HG03558 (cell line): ENCODE results near the gene LIN28A.
"Not testable (repeated sequence)": the region's sequence is repeated elsewhere in the genome, so short reads cannot be mapped to it uniquely, and the experiment has no call there.

ENCODE experiments used
- ATAC-seq: cut with Tn5 transposase; IDR thresholded peaks from one replicate; pipeline ENCODE4 v1.9.1; 2021; ENCODE audit warnings: moderate number of reproducible peaks; ENCODE audit not compliant: unreplicated experiment; ENCODE audit errors: extremely low read depth

Gene LIN28A, protein sequence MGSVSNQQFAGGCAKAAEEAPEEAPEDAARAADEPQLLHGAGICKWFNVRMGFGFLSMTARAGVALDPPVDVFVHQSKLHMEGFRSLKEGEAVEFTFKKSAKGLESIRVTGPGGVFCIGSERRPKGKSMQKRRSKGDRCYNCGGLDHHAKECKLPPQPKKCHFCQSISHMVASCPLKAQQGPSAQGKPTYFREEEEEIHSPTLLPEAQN

GRCh38 chr1:26410706-26411623, at the start of gene LIN28A:
TSS of gene LIN28A (plus strand) at chr1:26410817. CDS start at chr1:26410892, 75 bp downstream.
- no peak for ATAC-seq

GRCh38 chr1:26361605-26362122, 49.0 kb upstream of the LIN28A start:
- no peak for ATAC-seq

DNA sequence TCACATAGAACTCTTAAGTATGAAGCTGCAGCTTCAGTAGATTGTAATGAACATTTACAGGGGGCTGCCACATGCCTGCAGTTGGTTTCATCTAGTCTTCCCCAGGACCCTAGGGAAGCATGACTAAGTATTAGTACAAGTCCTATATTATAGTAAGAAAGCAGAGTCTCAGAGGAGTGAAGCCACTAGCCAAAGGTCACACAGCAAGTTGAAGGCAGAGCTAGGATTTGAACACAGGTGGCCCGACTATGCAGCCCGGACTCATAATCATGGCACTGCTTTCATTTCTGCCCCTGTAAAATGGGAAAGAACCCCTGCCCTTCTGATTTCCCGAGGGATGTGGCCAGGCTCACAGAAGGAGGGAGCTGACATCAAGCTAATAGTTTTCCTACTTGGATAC, 48.3 kb upstream of the LIN28A start:
- no peak for ATAC-seq

GRCh38 chr1:26363549-26364448, 46.8 kb upstream of the LIN28A start:
- ATAC-seq = no peak

DNA sequence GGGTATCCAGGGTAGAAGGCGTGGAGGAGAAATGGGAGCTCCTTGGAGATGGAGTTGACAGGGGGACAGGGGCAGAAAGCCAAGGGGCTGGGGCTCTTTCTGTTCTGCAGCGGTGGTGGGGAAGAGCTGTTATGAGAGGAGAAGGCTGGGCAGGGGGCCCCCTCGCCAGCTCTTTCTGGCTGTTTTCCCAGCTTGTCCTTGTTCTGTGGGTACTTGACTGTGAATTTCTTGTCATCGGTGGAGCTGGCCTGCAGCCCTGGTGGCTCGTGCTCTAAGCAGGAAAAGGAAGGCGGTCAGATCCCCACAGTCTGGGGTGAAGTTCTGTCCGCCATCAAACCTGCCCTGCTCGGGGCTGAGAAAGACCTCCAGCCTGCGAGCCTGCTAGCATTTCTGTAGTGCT, 45.7 kb upstream of the LIN28A start:
- ATAC-seq = no peak

DNA sequence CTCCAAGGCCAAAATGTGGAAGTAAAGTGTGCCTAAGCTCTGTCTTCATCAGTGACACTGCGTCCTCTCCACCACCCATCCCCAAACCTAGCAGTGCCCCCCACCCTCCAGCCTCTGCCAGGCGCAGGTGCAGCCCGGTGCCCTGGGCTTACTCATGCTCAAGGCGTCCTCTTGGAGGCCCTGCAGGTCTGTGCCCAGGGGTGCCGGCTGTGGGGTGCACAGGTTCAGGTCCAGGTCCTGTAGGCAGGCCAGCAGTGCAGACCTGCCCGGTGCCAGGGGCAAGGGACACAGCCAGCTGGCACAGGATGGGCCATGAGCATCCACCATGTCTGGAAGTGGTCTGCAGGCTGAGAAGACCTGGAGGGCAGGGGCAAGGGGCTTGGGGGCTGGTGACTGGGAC, 43.2 kb upstream of the LIN28A start:
- ATAC-seq = no peak

DNA sequence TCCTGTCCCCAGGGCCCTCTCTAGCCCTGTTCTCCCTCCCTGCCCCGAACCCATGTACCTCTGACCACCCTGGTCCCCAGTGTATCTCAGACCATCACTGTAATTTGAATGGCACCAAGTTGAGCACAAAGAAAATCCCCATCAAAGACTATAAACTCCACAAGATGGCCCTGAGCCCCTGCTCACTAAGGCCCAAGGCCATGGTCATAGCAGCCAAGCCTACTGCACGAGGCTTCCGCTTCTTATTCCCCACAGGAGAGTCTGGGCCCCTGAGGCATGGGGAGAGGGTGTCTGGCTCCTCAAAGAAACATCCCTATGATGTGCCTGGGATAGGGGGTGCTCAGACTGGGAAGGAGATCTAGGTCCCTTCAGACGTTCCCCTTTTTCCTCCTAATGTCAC, 42.6 kb upstream of the LIN28A start:
- ATAC-seq = no peak

- ATAC-seq = no peak
These were observed 42.1 kb upstream of the LIN28A start for GRCh38 chr1:26368486-26368885.

DNA sequence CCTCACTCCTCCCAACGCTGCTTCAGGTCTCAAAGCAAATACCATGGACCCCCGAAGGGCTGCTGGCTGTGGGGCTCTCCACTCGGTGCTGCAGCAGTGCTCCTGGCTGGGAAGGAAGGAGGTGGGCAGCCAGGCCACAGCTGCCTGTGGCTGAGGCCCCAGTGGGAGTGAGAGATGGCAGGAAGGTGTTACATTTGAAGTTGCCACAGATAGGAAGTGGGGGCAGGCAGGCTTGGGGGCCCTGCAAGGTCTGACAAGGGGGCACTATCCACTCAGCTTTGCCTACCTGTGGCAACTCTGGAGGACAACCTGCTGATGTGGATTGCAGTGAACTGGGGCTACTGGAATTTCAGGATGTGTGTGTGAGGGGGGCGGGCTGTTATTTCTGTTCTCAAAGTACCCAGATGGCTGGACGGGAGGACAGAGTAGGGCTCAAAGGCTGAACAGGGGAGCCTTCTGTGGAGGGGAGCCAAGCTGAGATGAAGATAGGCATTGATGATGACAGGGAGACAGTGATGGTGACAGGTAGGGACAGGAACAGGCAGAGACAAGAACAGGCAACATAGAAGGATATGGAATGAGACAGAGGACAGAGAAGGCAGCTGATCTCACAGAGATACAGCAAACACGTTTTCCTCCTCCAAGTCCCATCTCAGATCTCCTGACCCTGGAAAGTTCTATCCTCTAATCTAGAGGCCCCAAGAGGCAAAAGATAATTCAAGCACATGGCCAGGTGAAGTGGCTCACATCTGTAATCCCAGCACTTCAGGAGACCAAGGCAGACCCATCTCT, 39.8 kb upstream of the LIN28A start:
- ATAC-seq = no peak

GRCh38 chr1:26372039-26372438, 38.6 kb upstream of the LIN28A start:
- ATAC-seq = no peak

DNA sequence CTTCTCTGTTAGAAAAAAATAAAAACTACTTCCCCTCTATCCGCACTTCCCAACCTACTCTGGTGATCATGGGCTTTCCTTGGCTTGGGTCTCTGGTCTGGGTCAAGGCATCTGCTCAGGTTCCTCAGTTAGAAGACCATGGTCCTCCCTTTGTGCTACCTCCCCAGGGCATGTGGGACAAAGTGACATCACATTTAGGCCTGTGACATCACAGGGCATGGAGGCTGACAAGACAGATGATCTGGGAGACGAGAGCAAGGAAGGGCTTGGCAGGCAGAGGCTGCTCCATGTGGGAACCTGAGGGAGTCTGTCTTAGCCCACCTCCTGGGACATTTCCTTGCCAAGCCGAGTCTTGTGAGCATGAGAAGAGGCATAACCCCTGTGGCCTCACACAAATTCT, 38.0 kb upstream of the LIN28A start, which contains the start of gene ZNF683:
ZNF683 (minus strand) TSS at position 140 of the 400 bp plus-strand sequence. CDS start 4,179 bp downstream, outside the sequence.
- not testable (repeated sequence) for ATAC-seq

- no peak for ATAC-seq
These were observed 37.3 kb upstream of the LIN28A start for GRCh38 chr1:26373281-26373680.

DNA sequence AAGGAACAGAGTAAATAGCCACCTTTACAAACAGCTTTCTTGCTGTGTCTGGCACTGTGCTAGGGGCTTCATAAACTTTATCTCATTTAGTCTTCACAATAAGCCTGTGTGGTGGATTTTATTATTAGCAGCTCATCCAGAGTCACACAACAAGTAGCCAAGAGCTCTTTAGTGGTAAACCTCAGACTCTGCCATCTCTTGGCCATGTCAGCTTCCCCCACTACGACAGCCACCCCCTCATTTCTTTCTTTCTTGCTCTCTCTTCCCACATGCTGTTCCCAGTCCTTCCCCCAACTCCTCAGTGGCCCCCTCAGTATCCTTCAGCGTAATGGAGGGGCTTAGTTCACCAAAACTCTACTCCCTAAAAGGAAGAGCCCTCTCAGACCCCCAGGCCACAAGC, 36.8 kb upstream of the LIN28A start:
- no peak for ATAC-seq

DNA sequence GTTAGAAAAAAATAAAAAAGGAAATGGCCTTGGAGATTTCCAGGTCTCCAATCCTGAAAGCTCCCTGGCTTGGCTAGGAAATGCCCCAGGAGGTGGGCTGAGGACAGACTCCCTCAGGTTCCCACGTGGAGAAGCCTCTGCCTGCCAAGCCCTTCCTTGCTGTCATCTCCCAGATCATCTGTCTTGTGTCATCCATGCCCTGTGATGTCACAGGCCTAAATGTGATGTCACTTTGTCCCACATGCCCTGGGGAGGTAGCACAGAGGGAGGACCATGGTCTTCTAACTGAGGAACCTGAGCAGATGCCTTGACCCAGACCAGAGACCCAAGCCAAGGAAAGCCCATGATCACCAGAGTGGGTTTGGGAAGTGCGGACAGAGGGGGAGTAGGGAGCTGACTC, 36.3 kb upstream of the LIN28A start:
- ATAC-seq = not testable (repeated sequence)

GRCh38 chr1:26375081-26375480, 35.5 kb upstream of the LIN28A start:
- ATAC-seq = no peak

- no peak for ATAC-seq
These were observed 34.6 kb upstream of the LIN28A start for GRCh38 chr1:26376050-26376449.

GRCh38 chr1:26378088-26378878, 32.3 kb upstream of the LIN28A start:
- no peak for ATAC-seq

GRCh38 chr1:26378879-26379251, 31.8 kb upstream of the LIN28A start:
- no peak for ATAC-seq

DNA sequence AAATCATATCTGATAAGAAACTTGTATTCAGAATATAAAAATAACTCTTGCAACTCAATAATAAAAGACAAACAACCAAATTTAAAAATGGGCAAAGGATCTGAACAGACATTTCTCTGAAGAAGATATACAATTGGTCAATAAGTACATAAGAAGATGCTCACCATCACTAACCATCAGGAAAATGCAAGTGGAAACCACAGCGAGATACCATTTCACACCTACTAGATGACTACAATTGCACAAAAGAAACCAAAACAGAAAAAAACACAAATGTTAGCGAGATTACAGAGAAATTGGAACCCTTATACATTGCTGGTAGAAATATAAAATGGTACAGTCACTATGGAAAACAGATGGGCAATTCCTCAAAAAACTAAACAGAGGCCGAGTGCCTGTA, 26.5 kb upstream of the LIN28A start:
- no peak for ATAC-seq
